Measurements from ENCODE around the gene PANK4.

PANK4 gene

GRCh38 chr1:2476061-2476999, 50.1 kb downstream of the PANK4 start, which contains the start of gene PLCH2:
TSS of gene PLCH2 (plus strand) at chr1:2476289. CDS start at chr1:2476589, 300 bp downstream.
- DNase-seq (ENCODE audit: low spot score): no peak

GRCh38 chr1:2475571-2475970, 50.8 kb downstream of the PANK4 start:
- DNase-seq (ENCODE audit: low spot score): no peak

GRCh38 chr1:2474933-2475371, 51.4 kb downstream of the PANK4 start:
- DNase-seq (ENCODE audit: low spot score): no peak

- DNase-seq (ENCODE audit: low spot score): no peak
These were observed 52.1 kb downstream of the PANK4 start for GRCh38 chr1:2474104-2474844.

GRCh38 chr1:2473198-2473597, 53.2 kb downstream of the PANK4 start:
- DNase-seq (ENCODE audit: low spot score): no peak

- no peak for DNase-seq (ENCODE audit: low spot score)
These were observed 53.7 kb downstream of the PANK4 start for GRCh38 chr1:2472561-2473177.

GRCh38 chr1:2472109-2472508, 54.3 kb downstream of the PANK4 start:
- no peak for DNase-seq (ENCODE audit: low spot score)

GRCh38 chr1:2471587-2472001, 54.8 kb downstream of the PANK4 start:
- no peak for DNase-seq (ENCODE audit: low spot score)

- no peak for DNase-seq (ENCODE audit: low spot score)
These were observed 55.3 kb downstream of the PANK4 start for GRCh38 chr1:2471159-2471471.

- no peak for DNase-seq (ENCODE audit: low spot score)
These were observed 55.9 kb downstream of the PANK4 start for GRCh38 chr1:2470290-2471158.

GRCh38 chr1:2469103-2469940, 57.1 kb downstream of the PANK4 start:
- no peak for DNase-seq (ENCODE audit: low spot score)

- no peak for DNase-seq (ENCODE audit: low spot score)
These were observed 57.9 kb downstream of the PANK4 start for GRCh38 chr1:2468540-2468939.

GRCh38 chr1:2468041-2468472, 58.3 kb downstream of the PANK4 start:
- peak; percentile 78 for DNase-seq (ENCODE audit: low spot score)

GRCh38 chr1:2466958-2467554, 59.3 kb downstream of the PANK4 start:
- no peak for DNase-seq (ENCODE audit: low spot score)

GRCh38 chr1:2466270-2466665, 60.1 kb downstream of the PANK4 start:
- DNase-seq (ENCODE audit: low spot score): no peak

GRCh38 chr1:2465371-2466269, 60.8 kb downstream of the PANK4 start:
- DNase-seq (ENCODE audit: low spot score): no peak

GRCh38 chr1:2463396-2463795, 63.0 kb downstream of the PANK4 start:
- no peak for DNase-seq (ENCODE audit: low spot score)

GRCh38 chr1:2462819-2463218, 63.6 kb downstream of the PANK4 start:
- no peak for DNase-seq (ENCODE audit: low spot score)

Data from HuH-7 (cell line).